ENCODE data around the gene MSANTD1.

The MSANTD1 gene

GRCh38 chr4:3247399-3248177, 1.4 kb upstream of the MSANTD1 start:
- no peak for DNase-seq (ENCODE audit: low read depth in 2 of 2, low spot score in 1 of 2)

GRCh38 chr4:3248178-3248480, 830 bp upstream of the MSANTD1 start:
- DNase-seq (ENCODE audit: low read depth in 2 of 2, low spot score in 1 of 2), result no peak

GRCh38 chr4:3249711-3250437, 915 bp downstream of the MSANTD1 start:
- no peak for DNase-seq (ENCODE audit: low read depth in 2 of 2, low spot score in 1 of 2)

GRCh38 chr4:3250438-3250955, 1.5 kb downstream of the MSANTD1 start:
- no peak for DNase-seq (ENCODE audit: low read depth in 2 of 2, low spot score in 1 of 2)

- DNase-seq (ENCODE audit: low read depth in 2 of 2, low spot score in 1 of 2), result no peak
These were observed 2.2 kb downstream of the MSANTD1 start for GRCh38 chr4:3250956-3251690.

GRCh38 chr4:3251691-3252479, 2.9 kb downstream of the MSANTD1 start:
- DNase-seq (ENCODE audit: low read depth in 2 of 2, low spot score in 1 of 2), result no peak

GRCh38 chr4:3252480-3252828, 3.5 kb downstream of the MSANTD1 start:
- no peak for DNase-seq (ENCODE audit: low read depth in 2 of 2, low spot score in 1 of 2)

GRCh38 chr4:3252831-3253641, 4.1 kb downstream of the MSANTD1 start:
- DNase-seq (ENCODE audit: low read depth in 2 of 2, low spot score in 1 of 2), result no peak

GRCh38 chr4:3253808-3254207, 4.8 kb downstream of the MSANTD1 start:
- DNase-seq (ENCODE audit: low read depth in 2 of 2, low spot score in 1 of 2), result no peak

GRCh38 chr4:3254302-3255131, 5.6 kb downstream of the MSANTD1 start:
- no peak for DNase-seq (ENCODE audit: low read depth in 2 of 2, low spot score in 1 of 2)

- no peak for DNase-seq (ENCODE audit: low read depth in 2 of 2, low spot score in 1 of 2)
These were observed 6.7 kb downstream of the MSANTD1 start for GRCh38 chr4:3255611-3256186.

GRCh38 chr4:3256230-3257102, 7.5 kb downstream of the MSANTD1 start:
- no peak for DNase-seq (ENCODE audit: low read depth in 2 of 2, low spot score in 1 of 2)

GRCh38 chr4:3257103-3257555, 8.2 kb downstream of the MSANTD1 start:
- no peak for DNase-seq (ENCODE audit: low read depth in 2 of 2, low spot score in 1 of 2)

- no peak for DNase-seq (ENCODE audit: low read depth in 2 of 2, low spot score in 1 of 2)
These were observed 8.9 kb downstream of the MSANTD1 start for GRCh38 chr4:3257556-3258482.

- DNase-seq (ENCODE audit: low read depth in 2 of 2, low spot score in 1 of 2), result no peak
These were observed 12.7 kb downstream of the MSANTD1 start for GRCh38 chr4:3261411-3262207.

All from stimulated activated CD8-positive, alpha-beta memory T cell treated with anti-CD3 and anti-CD28 coated beads, Interleukin-4, amount 100 ng/mL, for 4 hours (primary cell).